NCI-H2171 treated with DMSO at 0.1 percent for 48 hours (cell line): ENCODE results near the gene RBM15B.
"Not testable (repeated sequence)": the region's sequence is repeated elsewhere in the genome, so short reads cannot be mapped to it uniquely, and the experiment has no call there.

Source experiments
- DNase-seq: peaks from one replicate; lab custom pipeline; 2025; lab: John Stamatoyannopoulos, UW

RBM15B gene

DNA sequence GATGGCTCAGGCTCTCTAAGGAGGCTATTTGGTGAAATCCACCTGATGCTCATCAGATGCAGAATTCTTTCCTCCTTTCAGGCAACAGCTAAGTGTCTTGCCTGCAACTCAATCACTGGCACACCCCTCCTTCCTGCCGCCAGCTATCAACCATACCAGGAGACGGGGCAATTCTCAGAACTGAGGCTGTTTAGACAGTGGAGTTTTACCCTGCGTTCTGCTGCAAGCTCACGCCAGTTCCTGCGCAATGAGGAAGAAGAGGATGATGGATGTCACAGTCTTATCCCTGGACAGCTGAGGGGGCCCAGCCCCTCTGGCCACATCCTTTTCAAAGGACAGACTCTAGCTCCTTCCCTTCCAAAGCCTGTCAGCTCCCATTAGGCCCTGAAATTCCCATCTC is 13.0 kb upstream of the RBM15B start:
- DNase-seq, result no peak

DNA sequence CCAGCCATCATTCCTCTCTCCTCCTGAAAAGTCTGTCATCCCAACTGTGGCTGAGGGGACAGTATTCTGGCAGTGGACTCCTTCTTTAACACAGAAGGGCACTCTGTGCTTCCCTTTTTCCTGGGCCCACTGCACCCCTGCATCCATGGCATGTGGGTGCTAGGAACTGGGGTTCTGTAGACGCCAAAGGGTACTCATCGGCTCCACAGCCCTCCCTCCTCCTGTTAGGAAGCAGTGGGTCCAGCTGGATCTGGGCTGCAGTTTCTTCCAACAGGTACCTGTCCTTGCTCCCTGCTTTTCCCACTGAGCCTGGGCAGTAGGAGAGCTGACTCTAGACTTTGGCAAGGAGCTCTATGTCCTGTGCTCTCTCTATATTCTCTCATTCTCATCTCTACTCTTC is 12.4 kb upstream of the RBM15B start:
- no peak for DNase-seq

DNA sequence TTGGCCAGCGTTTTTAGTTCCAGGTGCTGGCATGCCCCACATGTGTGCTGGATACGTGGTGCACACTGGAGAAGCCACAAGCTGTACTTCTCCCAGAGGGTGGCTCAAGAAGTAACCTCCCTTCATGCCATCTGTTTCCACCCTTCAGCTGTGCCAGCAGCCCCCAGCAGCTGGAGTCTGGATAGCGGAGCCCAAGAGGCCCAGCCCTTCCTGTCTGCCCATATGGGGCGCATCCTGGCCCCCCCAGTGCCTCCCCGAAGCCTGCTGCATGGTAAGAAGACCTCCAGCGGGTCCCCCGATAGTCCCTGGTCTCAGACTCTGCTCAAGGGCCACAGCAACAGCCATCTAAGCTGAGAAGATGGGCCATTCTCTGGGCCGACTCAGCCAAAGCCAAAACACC is 11.8 kb upstream of the RBM15B start:
- DNase-seq, result peak; percentile 41

DNA sequence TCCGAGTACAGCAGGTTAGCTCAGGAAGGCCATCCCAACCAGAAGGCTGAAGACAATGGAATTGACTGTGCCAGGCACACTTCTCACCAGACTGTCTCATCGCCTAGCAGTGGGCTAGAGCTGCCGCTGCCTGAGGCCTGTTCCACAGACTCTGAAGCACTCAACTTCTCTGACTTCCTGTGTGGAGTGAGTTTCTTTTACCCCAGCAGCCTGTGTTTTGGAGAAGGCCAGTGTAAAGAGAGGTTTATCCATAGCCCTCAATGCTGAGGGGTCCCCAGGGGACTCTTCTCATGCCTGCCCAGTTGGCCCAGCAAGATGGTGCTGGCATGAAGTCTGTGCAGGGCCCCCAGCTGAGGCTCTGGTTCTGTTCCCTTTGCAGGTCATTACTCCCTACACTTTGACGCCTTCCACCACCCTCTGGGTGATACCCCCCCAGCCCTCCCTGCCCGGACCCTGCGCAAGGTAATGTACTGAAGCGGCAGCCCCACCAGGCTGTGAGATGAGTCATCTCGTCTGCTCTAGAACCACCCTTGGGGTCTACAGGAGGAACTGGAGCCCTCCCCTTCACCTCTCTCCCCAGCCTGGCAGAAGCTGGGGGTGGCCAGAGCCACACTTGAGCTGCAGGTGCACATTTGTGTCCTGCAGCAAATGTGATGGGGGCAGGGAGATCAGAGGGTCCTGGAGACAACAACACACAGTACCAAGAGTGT is 11.2 kb upstream of the RBM15B start:
- DNase-seq, result no peak

DNA sequence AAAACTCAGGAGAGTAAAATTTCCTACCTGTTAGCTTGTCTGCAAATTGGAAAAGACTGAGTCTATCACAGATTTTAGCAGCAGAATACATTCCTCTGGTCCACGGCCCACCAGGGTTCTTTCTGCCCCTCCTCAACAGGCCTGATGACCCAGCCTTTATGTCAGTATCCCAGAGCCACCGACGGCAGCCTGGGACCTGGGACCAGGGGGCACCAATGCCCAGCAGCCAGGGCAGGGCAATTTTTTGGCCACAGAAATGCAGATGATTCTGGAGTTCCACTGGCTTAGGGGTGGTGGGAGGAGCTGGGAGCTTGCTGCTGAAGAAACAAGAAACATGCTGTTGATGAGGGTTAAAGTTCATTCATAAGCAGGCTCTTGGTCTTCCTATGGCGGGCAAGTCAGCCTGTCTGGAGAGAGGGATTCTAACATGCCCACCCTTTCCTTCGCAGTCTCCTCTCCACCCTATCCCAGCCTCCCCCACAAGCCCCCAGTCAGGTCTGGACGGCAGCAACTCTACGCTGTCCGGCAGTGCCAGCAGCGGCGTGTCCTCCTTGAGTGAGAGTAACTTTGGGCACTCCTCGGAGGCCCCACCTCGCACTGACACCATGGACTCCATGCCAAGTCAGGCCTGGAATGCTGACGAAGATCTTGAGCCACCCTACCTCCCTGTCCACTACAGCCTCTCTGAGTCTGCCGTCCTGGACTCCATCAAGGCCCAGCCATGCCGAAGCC is 10.3 kb upstream of the RBM15B start:
- no peak for DNase-seq

DNA sequence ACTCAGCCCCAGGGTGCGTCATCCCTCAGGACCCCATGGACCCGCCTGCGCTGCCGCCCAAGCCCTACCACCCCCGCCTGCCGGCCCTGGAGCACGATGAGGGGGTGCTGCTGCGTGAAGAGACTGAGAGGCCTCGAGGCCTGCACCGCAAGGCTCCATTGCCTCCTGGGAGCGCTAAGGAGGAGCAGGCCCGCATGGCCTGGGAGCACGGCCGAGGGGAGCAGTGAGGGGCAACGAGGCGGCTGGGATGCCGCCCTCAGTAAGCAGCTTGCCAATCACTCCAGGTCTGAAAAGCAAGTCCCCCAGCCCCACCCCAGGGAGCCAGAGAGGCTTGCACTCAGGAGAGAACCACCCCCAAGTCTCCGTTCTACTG is 9.8 kb upstream of the RBM15B start:
- no peak for DNase-seq

DNA sequence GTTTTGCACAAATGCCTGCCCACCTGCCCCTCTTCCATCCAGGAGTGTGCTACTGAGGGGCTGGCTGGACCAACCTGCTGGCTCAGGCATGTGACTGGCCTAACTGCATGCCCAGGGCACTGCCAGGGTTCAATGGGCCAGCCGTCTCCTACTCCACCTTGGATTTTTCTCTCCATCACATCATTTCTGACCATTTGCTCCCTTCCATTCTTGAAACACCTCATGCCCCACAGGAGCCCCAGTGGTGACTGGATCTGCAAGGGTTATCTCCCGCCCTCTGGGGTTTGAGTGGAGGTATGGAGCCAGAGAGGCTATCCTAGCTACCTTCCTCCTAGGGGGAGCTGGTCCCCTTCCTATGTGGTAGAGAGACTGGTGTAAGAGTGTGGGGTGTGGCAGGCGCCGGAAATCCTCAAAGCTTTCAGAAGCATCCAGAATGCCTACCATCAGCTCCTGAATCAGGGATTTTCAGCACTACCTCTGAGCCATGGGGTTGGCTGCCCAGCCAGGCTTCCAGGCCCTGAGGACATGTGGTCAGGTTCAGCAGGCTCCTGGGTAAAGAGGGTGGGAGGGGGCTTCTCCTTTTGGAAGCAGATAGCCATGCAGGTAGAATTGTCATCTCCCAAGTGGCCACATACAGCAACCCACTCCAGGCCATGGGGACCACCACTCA is 8.9 kb upstream of the RBM15B start:
- no peak for DNase-seq

DNA sequence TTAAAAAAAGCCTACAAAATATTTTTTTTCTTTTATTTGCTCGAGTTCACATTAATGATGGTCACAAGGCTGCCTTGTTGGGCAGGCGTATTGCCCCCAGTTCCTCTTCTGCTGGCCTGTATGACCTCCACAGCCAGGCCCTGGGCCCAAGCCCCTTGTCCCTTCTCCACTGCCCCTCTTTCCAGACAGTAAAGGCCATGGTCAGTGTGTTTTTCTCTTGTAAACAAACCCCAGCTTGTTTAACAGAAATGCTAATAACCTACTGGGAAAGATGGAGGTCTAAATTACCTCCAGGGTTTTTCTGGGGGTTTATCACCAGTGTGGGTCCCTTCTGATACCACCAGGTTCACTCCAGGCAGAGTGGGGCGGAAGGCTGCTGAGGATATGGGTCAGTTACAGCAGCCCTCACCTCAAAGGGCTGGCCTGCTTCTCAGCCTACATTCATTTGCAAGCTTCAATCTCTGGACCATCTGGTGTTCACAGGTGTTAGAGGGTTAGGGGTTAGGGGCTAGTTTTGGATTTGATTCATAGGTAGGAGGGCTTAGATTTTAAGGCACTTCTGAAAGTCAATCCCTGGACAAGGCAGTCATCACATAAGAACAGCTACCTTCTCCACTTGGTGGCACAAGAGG is 8.0 kb upstream of the RBM15B start:
- no peak for DNase-seq

DNA sequence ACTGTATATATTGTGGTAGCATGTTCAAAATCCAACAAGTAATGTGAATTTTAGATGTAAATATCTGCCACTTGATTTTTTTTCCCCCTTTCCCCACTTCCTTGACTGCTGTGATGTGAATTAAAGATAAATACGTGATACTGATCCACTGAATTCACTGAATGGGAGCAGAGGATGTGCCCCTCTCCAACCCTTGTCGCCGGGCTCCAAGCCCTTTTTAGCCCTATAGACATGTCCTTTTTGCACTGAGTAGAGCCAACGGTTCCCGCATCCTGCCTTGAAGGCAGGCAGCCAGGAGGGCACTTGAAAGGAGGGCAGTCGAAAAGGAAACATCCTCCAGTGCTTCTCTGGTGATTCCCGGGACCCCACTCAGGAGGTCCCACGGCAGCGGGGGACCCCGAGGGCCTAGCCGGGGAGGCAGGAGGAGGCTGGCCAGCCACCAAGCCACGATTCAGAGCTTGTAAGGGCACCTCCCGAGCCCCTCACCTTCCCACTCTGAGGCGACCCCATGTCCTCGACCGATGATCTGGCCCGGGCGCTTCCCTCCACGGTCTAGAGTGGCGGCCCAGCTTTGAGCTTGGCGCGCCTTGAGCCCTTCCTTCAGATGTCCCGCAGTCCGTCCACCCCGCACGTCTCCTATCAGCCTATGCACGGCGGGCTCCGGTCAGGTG is 6.9 kb upstream of the RBM15B start:
- DNase-seq, result no peak

DNA sequence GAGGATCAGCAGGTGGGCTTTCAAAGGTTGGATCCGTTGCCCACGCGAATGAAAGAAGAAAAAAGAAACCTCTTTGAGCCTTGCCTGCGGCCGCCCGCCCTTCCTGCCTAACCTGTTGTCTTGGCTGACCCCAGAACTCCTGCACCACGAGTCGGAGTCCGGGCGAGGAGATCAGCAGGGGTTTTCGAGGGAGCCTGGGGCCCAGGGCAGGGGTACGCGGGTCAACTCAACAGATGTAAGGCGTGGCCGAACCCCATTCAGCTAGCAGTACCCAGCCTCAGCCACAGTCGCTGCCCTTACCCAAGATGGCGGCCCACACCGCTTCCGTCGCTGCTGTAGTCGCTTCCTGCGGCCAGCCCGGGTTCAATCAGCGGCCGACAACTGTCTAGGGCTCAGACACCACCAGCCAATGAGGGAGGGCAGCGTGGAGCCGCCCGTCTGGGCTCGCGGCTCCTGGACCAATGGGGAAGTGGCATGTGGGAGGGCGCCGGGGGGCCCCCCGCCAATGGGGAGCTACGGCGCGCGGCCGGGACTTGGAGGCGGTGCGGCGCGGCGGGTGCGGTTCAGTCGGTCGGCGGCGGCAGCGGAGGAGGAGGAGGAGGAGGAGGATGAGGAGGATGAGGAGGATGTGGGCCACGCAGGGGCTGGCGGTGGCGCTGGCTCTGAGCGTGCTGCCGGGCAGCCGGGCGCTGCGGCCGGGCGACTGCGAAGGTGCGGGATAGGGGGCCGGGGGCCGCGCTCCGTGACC is 6.2 kb upstream of the RBM15B start, which contains the start of gene MANF:
Gene MANF (plus strand): TSS at position 566 of the 748 bp plus-strand sequence. CDS start 52 bp downstream, at position 618.
- DNase-seq, result peak; percentile 90

DNA sequence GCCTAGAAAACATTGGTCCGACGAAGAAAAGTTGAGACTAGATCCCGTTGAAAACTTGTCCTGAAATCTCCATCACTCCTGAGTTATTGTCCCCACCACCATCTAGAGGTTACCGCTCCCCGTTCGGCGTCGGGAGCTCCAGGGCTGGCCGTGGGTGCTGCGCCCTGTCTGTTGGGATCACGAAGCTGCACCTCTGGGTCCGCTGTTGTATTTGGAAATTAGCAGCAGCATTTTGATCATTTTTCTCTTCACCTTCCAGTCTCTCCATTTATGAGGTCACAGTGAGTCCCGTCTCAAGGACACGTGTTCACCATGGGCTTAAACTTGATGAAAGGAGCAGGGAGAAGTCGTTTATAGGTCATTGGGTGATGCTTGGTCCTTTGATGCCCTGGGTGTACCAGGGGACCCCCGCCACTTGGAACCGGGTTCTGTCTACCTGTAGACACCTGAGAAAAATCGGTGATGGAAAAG is 5.4 kb upstream of the RBM15B start:
- DNase-seq, result no peak

DNA sequence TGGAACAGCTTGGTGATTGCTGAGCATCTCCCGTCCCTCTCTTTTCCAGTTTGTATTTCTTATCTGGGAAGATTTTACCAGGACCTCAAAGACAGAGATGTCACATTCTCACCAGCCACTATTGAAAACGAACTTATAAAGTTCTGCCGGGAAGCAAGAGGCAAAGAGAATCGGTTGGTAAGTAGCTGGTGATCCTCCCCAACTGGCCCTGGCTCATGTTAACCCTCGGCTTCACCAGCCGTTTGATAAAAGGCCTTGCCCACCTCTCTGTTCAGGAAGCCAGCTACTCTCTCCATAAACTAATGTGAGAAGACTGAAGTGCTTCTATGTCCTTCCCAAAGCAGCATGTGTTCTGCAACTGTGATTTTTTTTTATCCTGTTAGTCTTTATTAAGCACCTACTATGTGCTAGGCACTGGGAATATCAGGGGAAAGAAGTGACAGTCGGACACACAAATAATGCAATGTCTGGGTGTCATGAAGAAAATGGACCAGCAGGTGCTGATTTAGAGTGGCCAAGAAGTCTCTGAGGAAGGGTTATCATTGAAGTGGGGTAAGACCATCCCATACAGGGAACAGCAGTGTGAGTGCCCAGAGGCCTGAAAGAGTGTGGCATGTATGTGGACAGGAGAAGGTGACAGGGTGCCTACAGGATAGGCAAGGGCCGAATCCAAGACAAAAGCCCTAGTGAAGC is 4.8 kb upstream of the RBM15B start:
- no peak for DNase-seq

DNA sequence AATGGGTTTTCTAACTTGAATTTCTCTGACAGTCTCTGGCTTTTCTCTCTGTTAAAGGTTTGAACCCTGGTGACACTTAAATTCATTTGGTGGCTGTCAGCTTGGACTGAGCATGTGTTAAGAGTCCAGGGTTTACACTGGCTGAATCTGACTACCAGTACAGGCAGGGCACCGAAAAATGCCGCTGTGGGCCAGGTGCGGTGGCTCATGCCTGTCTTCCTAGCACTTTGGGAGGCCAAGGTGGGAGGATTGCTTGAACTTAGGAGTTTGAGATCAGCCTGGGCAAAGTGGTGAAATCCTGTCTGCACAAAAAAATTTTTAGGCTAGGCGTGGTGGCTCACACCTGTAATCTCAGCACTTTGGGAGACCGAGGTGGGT is 4.2 kb upstream of the RBM15B start:
- DNase-seq, result no peak

DNA sequence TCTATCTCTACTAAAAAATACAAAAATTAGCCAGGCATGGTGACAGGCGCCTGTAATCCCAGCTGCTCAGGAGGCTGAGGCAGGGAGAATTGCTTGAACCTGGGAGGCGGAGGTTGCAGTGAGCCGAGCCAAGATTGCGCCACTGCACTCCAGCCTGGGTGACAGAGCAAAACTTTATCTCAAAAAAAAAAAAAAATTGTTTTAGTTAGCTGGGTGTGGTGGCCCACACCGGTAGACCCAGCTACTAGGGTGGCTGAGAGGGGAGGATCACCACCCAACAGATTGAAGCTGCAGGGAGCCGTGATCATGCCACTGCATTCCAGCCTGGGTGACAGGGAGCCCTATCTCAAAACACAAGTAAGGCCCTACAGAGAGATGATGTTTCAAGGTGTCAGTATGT is 3.8 kb upstream of the RBM15B start:
- DNase-seq, result not testable (repeated sequence)

DNA sequence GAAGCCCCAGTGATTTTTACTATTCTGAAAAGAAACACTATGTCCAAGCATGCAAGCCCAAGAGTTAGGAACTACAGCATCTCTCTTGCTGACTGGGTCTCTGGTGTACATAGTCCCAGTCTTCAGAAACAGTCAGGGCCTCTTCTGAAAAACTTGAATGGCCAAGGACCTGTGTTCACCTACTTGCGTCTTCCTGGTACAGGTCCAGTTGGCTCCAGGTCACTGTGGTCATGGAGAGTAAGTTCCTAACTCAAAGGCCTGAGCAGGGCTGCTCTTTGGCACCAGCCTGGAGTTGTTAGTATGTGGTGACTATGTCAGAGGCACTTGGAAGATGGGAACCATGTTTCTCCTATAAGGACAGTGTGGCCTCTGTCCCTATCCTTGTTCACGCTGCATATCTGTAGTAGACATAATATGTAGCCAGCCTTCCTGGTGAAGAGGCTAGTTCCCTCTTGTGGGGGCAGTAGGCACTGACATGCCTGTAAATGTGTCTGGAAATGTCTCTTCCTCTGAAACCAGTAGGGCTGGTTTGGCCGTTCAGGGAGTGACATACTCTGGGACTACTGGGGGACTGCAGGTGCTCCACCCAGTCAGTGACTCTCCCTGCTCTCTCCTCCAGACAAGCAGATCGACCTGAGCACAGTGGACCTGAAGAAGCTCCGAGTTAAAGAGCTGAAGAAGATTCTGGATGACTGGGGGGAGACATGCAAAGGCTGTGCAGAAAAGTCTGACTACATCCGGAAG is 2.6 kb upstream of the RBM15B start:
- DNase-seq, result no peak

DNA sequence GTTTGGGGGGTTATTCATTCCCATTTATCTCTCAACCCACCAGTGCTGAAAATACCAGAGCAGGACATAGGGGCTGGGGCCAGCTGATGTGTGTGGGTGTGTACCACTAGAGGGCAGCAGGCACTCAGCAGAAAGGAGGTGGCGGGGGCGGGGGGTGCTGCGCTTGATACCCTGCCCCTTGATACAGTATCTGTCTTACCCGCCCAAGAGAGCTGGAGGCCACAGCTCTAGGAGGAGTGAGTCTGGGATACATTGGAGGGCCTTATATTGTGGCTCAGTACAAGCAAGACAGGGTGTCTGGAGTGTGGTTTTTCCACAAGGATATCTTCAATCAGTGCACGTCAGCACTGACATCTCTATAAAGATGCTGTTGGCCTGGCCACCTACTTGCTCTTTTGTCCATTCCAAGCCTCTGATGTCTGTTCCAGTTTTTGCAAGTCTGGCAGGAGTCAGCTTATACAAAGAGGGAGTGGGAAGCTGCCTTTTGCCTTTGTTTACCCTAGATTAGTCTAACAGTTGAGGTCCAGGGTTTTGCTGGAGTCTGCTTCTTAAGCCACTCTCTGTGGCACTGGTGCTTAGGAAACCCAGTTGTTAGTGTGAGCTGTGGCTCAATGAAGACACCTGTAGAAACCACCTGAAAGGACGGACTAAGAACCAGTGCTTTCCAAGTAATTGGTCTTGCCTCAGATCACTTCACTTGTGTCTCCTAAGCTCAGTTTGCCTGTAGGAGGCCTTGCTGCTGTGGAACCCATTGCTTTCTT is 1.5 kb upstream of the RBM15B start:
- DNase-seq, result no peak

DNA sequence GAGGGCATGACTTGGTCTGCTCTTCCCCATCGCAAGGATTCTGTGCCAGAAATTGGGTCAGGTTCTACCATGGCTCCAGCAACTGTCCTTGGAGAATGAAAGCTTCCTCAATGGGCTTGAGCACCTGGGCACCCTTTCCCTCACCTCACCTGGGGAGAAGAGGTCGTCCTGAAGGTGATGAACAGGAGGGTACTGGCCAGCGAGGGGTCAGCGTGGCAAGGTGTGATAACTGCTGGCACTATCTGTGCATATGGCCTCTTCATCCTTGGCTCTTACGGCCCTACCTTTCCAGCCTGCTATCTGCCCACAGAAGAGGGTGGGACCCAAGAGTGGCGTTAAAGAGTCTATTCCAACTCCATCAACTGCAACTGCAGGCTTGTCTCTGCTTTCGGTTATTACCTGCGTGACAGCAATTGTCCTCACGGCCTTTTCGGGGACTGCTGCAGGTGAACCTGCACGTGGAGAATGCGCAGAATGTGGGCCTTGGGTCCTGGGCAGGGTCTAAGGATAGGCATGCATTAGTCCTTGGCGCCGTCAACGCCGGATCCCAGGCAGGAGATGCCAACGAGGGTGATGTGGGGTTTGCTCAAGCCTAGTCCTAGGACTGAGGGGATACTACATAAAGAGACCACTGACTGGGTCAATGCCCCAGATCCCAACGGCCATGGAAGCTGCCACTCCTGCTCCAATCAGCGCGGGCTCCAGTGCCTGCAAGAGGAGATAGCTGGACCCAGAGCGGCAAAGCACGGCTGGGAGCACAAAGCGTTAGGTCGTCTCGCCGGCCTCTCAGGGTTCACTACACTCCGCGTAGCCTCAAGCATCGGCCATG is 625 bp upstream of the RBM15B start:
- DNase-seq, result no peak
